Measurements from ENCODE around the gene PI4K2A.
"Not testable (repeated sequence)": the region's sequence is repeated elsewhere in the genome, so short reads cannot be mapped to it uniquely, and the experiment has no call there.

PI4K2A gene

DNA sequence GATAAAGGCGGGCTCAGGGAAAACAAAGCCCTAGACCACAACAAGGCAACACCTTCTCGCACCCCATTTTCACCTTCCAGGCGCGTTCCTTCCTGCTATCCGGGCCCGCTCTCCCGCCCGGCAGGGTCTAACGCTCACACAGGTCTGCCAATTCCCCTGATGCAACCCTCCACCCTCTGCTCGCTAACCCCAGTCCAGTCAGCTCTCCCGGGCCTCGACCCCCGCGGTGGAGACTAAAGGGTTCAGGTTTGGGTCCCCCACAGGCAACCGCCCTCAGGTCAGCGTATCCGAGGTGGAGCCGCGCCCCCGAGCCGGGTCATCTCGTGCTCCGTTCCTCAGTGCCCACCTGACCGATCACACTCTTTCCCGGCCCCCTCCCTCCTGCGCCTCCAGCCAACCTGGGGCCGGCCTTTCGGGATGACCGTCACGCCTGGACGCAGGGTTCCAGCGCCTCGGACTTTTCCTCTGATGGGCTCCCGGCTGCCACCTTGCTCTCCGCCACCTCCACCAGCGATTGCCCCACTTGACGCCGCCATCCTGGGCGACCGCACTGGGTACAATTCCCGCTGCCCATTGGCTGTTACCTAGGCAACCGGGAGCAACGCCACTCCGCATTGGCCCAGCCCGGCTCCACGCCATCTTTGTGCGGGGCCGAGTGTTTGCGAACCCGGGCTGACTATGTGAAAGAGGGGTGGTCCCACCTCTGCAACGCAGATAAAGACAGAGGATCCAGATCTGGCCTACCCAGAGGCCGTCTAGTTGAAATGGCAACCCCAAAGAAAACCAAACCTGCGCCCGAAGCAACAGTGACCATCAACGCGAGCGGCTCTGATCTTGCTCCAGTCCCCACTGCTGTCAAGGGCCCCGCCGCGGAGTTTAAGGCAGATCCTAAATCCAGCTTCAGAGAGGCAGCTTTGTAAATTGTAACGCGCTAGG is 7.3 kb upstream of the PI4K2A start, which contains the start of gene MORN4:
MORN4 (minus strand) TSS at position 552 of the 936 bp plus-strand sequence. CDS start 13,847 bp downstream, outside the sequence.
- FAIRE-seq = no peak
- TF ChIP-seq CTCF (IDR thresholded peaks at IDR 0.05; ENCODE audit: insufficient read depth, missing control alignments) = no peak
- DNase-seq (ENCODE audit: insufficient read length, low spot score) = peak; percentile 58

DNA sequence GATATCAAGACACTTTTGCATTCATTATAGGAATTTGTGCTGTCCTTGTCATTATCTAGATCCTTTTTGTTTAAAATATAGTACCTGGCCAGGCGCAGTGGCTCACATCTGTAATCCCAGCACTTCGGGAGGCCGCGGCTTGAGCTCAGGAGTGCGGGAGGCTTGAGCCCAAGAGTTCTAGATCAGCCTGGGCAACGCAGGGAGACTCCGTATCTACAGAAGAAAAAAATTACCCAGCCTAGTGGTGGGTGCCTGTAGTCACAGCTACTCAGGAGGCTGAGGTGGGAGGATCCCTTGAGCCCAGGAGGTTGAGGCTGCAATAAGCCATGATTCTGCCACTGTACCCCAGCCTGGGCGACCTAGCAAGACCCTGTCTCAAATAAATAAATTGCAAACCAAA is 6.5 kb upstream of the PI4K2A start:
- DNase-seq (ENCODE audit: insufficient read length, low spot score) (no peak), FAIRE-seq (no peak)
- no peak for TF ChIP-seq CTCF (IDR thresholded peaks at IDR 0.05; ENCODE audit: insufficient read depth, missing control alignments)

- FAIRE-seq = no peak
- TF ChIP-seq CTCF (IDR thresholded peaks at IDR 0.05; ENCODE audit: insufficient read depth, missing control alignments) = no peak
- DNase-seq (ENCODE audit: insufficient read length, low spot score) = no peak
Measured at GRCh38 chr10:97635577-97635976, 4.9 kb upstream of the PI4K2A start.

- not testable (repeated sequence) for FAIRE-seq; DNase-seq (ENCODE audit: insufficient read length, low spot score)
Measured at GRCh38 chr10:97639090-97639489, 1.4 kb upstream of the PI4K2A start.

DNA sequence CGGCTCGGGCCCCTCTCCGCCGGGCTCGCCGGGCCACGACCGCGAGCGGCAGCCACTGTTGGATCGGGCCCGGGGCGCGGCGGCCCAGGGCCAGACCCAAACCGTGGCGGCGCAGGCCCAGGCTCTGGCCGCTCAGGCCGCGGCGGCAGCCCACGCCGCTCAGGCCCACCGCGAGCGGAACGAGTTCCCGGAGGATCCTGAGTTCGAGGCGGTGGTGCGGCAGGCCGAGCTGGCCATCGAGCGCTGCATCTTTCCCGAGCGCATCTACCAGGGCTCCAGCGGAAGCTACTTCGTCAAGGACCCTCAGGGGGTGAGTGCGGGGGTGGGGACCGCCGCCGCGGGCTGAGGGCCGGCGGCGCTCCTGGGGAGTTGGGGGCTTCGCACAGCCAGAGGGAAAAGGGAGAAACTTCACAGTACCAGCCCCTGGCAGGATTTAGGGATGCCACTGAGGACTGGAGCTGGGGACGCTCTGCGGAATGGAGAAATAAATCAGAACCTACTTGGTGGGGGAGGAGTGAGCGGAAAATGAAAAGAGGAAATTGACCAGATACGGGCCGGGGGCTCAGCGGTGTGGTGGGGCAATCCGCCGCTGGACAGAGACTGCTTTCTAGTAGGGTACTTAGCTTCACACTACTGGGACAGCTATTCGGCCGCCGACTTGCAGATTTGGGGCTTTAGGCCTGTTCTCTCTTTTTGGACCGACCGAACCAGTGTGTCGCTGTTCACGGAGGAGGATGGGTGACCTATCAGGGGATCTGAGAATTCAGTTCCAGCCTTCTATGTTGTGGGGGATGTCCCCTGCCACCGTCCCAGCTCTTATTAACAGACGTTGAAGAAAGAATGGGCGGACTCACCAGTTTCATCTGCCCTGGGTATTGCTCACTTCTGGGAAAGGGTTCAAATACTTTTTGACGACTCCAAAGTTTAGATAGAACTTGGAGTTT is 669 bp downstream of the PI4K2A start:
- DNase-seq (ENCODE audit: insufficient read length, low spot score) (no peak), FAIRE-seq (no peak)
- TF ChIP-seq CTCF (IDR thresholded peaks at IDR 0.05; ENCODE audit: insufficient read depth, missing control alignments) = no peak

DNA sequence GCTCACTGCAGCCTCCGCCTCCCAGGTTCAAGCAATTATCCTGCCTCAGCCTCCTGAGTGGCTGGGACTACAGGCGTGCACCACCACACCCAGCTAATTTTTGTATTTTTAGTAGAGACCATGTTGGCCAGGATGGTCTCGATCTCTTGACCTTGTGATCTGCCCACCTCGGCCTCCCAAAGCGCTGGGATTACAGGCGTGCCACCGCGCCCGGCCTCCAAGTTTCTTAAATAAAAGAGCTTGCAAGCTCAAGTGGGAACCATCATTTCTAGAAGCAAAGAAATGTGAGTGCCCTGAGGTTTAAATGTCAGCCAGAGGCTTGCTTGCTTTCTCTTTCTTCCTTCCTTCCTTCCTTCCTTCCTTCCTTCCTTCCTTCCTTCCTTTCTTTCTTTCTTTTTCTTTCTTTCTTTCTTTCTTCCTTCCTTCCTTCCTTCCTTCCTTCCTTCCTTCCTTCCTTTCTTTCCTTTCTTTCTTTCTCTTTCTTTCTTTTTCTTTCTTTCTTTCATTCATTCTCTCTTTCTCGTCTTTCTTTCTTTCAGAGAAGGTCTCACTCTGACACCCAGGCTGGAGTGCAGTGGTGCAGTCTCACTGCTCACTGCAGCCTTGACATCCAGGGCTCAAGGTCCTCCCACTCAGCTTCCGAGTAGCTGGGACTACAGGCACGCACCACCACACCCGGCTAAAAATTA is 2.1 kb downstream of the PI4K2A start:
- not testable (repeated sequence) for FAIRE-seq; DNase-seq (ENCODE audit: insufficient read length, low spot score)

DNA sequence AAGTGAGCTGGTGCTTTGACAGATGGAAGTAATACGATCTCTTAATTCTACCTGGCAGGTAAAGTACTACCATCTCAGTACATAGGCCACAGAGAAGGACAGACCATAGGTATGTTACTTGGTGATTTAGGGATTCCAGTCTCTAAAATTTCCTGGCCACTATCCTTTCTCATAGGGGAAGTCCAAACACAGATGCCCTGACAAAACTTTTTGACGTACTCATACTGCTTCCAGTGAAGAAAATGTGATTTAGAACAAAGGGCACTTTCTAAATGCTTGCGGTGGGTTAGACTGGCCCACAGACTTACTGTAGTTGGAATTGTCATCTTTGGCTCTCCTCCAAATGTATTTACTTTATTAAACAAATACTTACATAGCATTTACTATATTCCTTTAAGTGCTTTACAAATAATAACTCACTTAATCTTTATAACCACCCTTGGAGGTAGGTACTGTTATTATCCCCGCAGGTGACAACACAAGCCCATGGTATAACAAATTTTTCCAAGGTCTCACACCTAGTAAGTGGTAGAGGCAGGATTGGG is 3.0 kb downstream of the PI4K2A start:
- TF ChIP-seq CTCF (IDR thresholded peaks at IDR 0.05; ENCODE audit: insufficient read depth, missing control alignments) = no peak
- FAIRE-seq (no peak), DNase-seq (ENCODE audit: insufficient read length, low spot score) (no peak)
